ENCODE results near the gene CDH12. TPM values are rescaled to one million over a fixed set of nuclear protein-coding genes. Genes with fewer than 3 reads are reported as not detected.

Gene CDH12
- total RNA-seq, 1 experiment from 2014 or later = 33.1 TPM

DNA sequence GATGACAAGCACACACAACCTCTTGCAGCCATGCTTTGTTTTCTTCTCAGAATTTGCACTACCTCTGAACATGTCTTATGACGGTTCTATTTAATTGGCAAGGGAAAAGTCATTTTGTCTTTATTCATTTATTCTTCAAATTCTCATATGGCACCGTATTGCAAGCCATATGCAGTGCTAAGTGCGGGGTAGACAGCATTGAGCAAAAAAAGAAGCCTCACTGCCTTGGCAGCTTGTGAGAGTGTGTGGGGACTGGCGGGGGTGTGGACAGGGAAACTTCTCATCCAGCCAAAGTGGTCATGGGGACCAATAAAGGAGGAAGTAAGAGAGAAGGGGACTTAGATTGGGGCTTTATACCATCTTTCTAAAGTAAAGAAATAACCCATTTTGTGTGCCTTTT is 160.0 kb downstream of the CDH12 start:
- in situ Hi-C loops (cut with HindIII; ENCODE audit: low pct_unique_long_range_greater_than_20kb, low sequenced_read_pairs) = no loop called here
- DNase-seq (ENCODE audit: low read depth, low spot score) = no peak

DNA sequence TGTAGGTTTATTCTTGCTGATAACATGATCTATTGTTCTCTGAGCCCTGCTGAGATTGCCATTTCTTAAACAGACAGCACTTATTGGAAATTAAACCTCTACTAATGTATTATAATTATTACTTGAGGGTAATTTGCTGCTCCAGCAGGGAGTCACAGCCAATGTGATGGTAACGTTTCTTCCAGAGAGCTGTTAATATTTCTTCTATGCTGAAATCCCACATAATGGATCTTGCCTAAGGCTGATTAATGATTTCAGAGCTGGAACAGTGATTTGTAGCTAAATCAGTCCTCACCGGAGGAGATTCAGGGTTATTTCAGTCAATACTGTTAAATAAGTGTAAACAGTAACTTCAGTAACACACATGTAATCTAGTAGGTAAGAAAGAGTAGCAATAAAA is 170.1 kb downstream of the CDH12 start:
- in situ Hi-C loops (cut with HindIII; ENCODE audit: low pct_unique_long_range_greater_than_20kb, low sequenced_read_pairs) = no loop called here
- no peak for DNase-seq (ENCODE audit: low read depth, low spot score)

DNA sequence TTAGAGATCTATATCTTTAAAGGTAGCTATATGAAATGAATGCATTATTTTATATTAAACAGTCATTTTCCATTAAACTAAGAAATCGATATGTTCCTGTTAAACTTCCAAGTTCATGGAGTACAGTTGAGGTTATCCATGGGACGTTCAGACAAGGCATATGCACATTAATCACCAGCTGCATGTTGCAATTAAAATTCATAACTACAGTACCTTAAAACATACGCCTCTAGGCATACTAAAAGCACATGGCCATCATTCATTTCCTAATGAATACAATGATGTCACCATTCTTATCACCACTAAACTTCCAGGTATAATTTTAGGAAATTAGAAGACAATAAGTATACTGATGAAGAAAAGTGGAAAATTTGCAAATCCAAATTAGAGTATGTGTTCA is 174.3 kb downstream of the CDH12 start:
- in situ Hi-C loops (cut with HindIII; ENCODE audit: low pct_unique_long_range_greater_than_20kb, low sequenced_read_pairs) = no loop called here
- peak; percentile 18 for DNase-seq (ENCODE audit: low read depth, low spot score)

DNA sequence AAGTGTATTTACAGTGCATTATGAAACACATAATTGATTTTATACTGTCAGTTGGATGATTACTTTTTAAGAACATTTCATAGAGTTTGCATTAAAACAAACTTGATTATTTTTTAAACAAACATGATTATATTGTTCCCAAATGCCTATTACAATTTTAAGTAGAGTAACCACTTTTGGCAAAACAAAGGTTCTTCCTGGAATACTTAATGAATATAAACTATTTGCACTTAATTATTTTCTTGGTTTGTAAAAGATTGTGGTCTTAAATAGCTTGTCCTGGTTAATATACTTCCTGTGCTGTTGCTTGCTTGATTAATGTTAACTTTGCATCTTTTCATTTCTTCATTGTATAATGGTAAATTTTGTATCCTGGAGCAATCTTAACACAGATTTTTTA is 180.0 kb downstream of the CDH12 start:
- in situ Hi-C loops (cut with HindIII; ENCODE audit: low pct_unique_long_range_greater_than_20kb, low sequenced_read_pairs) = no loop called here
- no peak for DNase-seq (ENCODE audit: low read depth, low spot score)

- in situ Hi-C loops (cut with HindIII; ENCODE audit: low pct_unique_long_range_greater_than_20kb, low sequenced_read_pairs) = no loop called here
- no peak for DNase-seq (ENCODE audit: low read depth, low spot score)
Observed at GRCh38 chr5:22669345-22669744, 183.8 kb downstream of the CDH12 start.

- no peak for DNase-seq (ENCODE audit: low read depth, low spot score)
- in situ Hi-C loops (cut with HindIII; ENCODE audit: low pct_unique_long_range_greater_than_20kb, low sequenced_read_pairs) = no loop called here
Observed at GRCh38 chr5:22665801-22666200, 187.3 kb downstream of the CDH12 start.

GRCh38 chr5:22663134-22663533 is 190.0 kb downstream of the CDH12 start:
- DNase-seq (ENCODE audit: low read depth, low spot score) = no peak
- in situ Hi-C loops (cut with HindIII; ENCODE audit: low pct_unique_long_range_greater_than_20kb, low sequenced_read_pairs) = no loop called here

DNA sequence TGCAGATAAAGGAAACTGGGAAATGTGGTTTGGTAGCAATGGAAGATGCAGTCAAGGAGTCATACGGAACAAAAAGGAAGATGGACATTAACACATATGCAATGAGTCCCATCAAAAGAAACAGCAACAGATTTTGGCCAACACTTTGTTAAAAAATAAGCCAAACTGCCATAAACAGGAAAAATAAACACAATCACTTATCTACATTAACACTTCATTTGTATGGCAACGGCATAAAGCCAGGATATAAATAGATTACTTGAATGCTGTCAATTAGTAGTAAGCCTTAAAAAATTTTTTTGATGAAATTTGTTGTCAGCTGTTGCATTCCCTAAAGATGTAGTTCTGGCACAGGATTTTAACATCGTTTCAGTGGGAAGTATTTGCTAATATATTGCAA is 190.8 kb downstream of the CDH12 start:
- in situ Hi-C loops (cut with HindIII; ENCODE audit: low pct_unique_long_range_greater_than_20kb, low sequenced_read_pairs) = no loop called here
- DNase-seq (ENCODE audit: low read depth, low spot score) = no peak

- DNase-seq (ENCODE audit: low read depth, low spot score) = no peak
- in situ Hi-C loops (cut with HindIII; ENCODE audit: low pct_unique_long_range_greater_than_20kb, low sequenced_read_pairs) = no loop called here
Observed at GRCh38 chr5:22651355-22651754, 201.8 kb downstream of the CDH12 start.

DNA sequence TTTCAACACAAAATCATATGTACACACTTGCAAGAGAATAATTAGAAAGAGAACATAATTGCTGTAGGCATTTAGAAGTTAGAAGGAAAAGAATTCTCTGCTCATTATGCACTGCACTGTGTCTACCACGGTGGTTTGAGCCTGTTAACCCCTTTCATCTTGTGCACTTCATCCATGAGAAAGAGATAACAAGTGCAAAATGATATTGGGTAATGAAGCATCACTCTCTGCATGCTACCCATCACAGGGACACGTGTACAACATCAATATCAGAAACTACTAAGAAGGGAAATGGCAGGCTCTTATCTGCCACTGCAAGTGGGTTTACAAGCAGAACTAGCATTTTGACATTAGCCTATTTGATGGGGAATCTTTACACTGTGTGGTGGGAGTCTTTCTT is 202.6 kb downstream of the CDH12 start:
- in situ Hi-C loops (cut with HindIII; ENCODE audit: low pct_unique_long_range_greater_than_20kb, low sequenced_read_pairs) = no loop called here

GRCh38 chr5:22649074-22649473 is 204.1 kb downstream of the CDH12 start:
- in situ Hi-C loops (cut with HindIII; ENCODE audit: low pct_unique_long_range_greater_than_20kb, low sequenced_read_pairs) = no loop called here
- peak; percentile 84 for DNase-seq (ENCODE audit: low read depth, low spot score)

More for the DNA sequence above, 202.6 kb downstream of the CDH12 start:
- no peak for DNase-seq (ENCODE audit: low read depth, low spot score)

- in situ Hi-C loops (cut with HindIII; ENCODE audit: low pct_unique_long_range_greater_than_20kb, low sequenced_read_pairs) = no loop called here
- DNase-seq (ENCODE audit: low read depth, low spot score) = no peak
Observed at GRCh38 chr5:22644859-22645258, 208.3 kb downstream of the CDH12 start.

- no peak for DNase-seq (ENCODE audit: low read depth, low spot score)
- in situ Hi-C loops (cut with HindIII; ENCODE audit: low pct_unique_long_range_greater_than_20kb, low sequenced_read_pairs) = no loop called here
Observed at GRCh38 chr5:22643356-22643755, 209.8 kb downstream of the CDH12 start.

GRCh38 chr5:22631683-22632082 is 221.5 kb downstream of the CDH12 start:
- in situ Hi-C loops (cut with HindIII; ENCODE audit: low pct_unique_long_range_greater_than_20kb, low sequenced_read_pairs) = no loop called here
- no peak for DNase-seq (ENCODE audit: low read depth, low spot score)

DNA sequence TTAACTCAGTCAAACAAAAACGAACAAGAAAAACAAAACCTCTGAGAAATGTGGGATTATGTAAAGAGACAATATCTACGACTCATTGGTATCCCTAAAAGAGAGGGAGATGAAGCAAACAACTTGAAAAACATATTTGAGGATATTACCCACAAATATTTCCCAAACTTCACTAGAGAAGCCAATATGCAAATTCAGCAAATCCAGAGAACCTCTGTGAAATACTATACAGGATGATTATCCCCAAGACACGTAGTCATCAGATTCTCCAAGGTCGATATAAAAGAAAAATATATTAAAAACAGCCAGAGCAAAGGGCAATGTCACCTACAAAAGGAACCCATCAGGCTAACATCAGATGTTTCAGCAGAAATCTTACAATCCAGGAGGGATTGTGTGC is 226.1 kb downstream of the CDH12 start:
- in situ Hi-C loops (cut with HindIII; ENCODE audit: low pct_unique_long_range_greater_than_20kb, low sequenced_read_pairs) = no loop called here
- no peak for DNase-seq (ENCODE audit: low read depth, low spot score)

GRCh38 chr5:22625451-22625850 is 227.7 kb downstream of the CDH12 start:
- no peak for DNase-seq (ENCODE audit: low read depth, low spot score)
- in situ Hi-C loops (cut with HindIII; ENCODE audit: low pct_unique_long_range_greater_than_20kb, low sequenced_read_pairs) = no loop called here

DNA sequence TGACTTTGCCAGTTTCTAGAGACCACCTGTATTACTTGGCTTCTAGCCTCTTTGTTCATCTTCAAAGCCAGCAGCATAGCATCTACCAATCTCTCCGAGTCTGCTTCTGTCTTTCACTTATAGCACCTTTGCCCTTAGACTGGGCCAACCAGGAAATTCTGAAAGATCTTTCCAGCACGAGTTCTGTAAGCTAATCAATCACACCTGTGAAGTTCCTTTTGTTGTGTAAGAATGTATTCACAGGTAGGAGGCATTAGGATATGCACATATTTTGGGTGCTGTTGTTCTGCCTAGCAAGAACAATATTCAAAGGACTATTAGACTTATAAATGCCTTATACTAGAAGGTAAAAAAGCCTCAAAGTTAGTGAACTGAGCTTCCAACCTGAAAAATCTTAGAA is 232.1 kb downstream of the CDH12 start:
- in situ Hi-C loops (cut with HindIII; ENCODE audit: low pct_unique_long_range_greater_than_20kb, low sequenced_read_pairs) = no loop called here
- DNase-seq (ENCODE audit: low read depth, low spot score) = no peak

DNA sequence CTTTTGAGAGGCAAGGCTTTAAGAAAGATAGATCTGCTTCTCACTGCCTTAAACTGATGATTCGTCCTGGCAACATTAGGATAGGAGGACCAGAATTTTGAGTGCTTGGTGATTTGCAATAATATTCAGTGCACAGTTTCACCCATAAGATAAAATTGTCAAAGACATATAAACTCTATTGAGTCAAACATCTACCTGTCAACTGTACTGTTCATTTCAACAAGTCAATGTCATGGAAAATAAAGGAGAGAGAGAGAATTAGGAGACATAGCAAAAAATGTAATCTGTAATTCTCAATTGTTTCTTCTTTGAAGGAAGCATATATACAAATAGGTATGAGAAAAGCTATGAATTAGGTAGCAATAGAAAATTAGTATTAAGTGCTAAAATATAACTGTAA is 237.2 kb downstream of the CDH12 start:
- in situ Hi-C loops (cut with HindIII; ENCODE audit: low pct_unique_long_range_greater_than_20kb, low sequenced_read_pairs) = no loop called here
- no peak for DNase-seq (ENCODE audit: low read depth, low spot score)

- no peak for DNase-seq (ENCODE audit: low read depth, low spot score)
- in situ Hi-C loops (cut with HindIII; ENCODE audit: low pct_unique_long_range_greater_than_20kb, low sequenced_read_pairs) = no loop called here
Observed at GRCh38 chr5:22614486-22615094, 238.6 kb downstream of the CDH12 start.

DNA sequence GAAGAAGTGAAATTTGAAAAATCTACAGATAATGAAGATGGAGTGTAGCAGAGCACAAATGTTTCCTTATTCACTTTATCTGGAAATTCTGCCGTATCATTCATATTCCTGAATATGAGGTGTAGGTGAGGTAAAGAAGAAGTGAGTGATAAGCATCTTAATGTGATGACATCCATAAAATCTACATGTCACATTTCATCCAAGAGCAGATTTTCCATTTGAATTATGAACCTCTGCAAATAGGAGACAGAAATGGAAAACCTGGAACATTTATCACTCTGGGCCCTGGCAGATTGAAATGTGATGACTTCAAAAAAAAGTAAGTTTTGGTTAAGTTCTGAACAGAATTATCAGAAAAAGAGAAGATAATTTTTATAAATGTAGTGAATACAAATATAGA is 240.2 kb downstream of the CDH12 start:
- in situ Hi-C loops (cut with HindIII; ENCODE audit: low pct_unique_long_range_greater_than_20kb, low sequenced_read_pairs) = no loop called here
- DNase-seq (ENCODE audit: low read depth, low spot score) = no peak

All from SK-MEL-5 (cell line).